DOHH2 (cell line): Measurements from ENCODE around the gene STXBP4.

Experiments used
- CTCF ChIP-seq: fragments of 200-600 bp; sonication (generic); IDR thresholded peaks from one replicate; pipeline ENCODE4 v1.5.1; 2014; ENCODE audit warnings: antibody characterized with exemption, mild to moderate bottlenecking, low read depth, low read length; ENCODE audit not compliant: poor library complexity, severe bottlenecking
- EZH2phosphoT487 ChIP-seq: fragments of 200-600 bp; sonication (generic); IDR thresholded peaks from 2 replicates; pipeline ENCODE4 v1.6.1; 2017; ENCODE audit warnings: borderline replicate concordance, mild to moderate bottlenecking, antibody characterized with exemption, low read length, moderate library complexity, mixed read lengths

DNA sequence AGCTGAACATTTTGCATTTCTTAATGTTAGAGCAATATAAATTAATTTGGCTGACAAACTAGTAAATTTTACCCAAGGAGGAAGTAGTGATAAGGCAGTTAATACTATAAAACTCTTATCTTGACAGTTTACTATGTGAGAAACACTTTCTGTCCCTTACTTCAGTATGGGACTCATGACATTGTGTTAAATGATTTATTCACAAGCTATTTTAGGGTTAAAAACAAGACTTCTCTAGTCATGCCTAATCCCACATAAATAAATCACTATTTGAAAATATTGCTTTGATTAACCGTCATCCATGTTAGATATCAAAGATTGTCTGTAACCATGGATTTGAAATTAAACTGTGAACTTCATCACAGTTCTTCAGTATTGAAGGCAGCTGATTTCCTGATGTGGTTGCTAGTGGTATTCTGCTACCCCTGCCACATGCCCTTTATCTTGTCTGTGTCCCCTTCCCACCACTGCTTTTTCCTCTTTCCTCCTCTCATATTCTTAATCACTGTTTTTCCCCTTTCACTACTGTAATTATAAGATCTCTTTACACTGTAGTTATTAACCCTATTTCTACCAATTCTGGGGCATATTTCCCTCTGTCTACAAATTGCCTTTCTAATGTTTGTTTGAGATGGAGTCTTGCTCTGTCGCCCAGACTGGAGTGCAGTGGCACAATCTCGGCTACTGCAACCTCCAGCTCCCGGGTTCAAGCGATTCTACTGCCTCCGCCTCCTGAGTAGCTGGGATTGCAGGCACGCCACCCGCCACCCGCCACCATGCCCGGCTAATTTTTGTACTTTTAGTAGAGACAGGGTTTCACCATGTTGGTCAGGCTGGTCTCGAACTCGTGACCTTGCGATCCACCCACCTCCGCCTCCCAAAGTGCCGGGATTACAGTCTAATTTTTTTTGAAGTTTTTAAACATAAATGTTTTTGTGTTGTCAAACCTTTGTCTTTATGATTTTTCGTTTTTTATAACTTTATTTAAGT, 95.6 kb downstream of the STXBP4 start:
- no peak for TF ChIP-seq CTCF
- no peak for TF ChIP-seq EZH2phosphoT487
